HCT116 (cell line): ENCODE measurements around the gene TNIK. TPM values are rescaled to one million over a fixed set of nuclear protein-coding genes. Genes with fewer than 3 reads are reported as not detected.

Source experiments
- ATAC-seq: fragments of 200-7000 bp; cut with Tn5 transposase; 2 replicates; pipeline ENCODE4 v1.9.1; 2020; ENCODE audit warnings: mild to moderate bottlenecking, moderate library complexity
- BruUV-seq: library from RNA; stranded (reverse); fragments of 400-500 nt; replicated peaks from 2 replicates; lab custom pipeline; 2021; lab: Mats Ljungman, UMichigan
- CTCF ChIA-PET: fragments of 300-600 bp; sonication (Branson Sonifier 250); formaldehyde crosslinking; loops from one replicate; lab custom pipeline; 2021; ENCODE audit warnings: antibody characterized with exemption; lab: Charles Lee
- POLR2A ChIA-PET: fragments of 300-600, 350-600 bp; sonication (Branson Sonifier 250); formaldehyde crosslinking; loops from one replicate; lab custom pipeline; 2021; ENCODE audit warnings: antibody characterized with exemption; lab: Charles Lee
- RAD21 ChIA-PET, 2 experiments: fragments of 300-600 bp; sonication (Branson Sonifier 250); formaldehyde crosslinking; loops; one replicate each; lab custom pipeline; 2023; ENCODE audit warnings: low total read pairs in 2 of 2; ENCODE audit not compliant: uncharacterized antibody in 2 of 2, unreplicated experiment in 2 of 2, low non-redundant PET in 1 of 2; lab: Charles Lee
- DNase-seq: peaks from one replicate; pipeline ENCODE4 v3.0.0-alpha.2; 2010; ENCODE audit warnings: low read depth, low spot score
- H2AFZ ChIP-seq: fragments of 200-600 bp; shearing (Covaris generic), sonication (generic); 2 replicates; pipeline ENCODE4 v1.6.1; 2017; ENCODE audit warnings: low read depth, mixed run types, mixed read lengths, antibody characterized with exemption, low read length; ENCODE audit not compliant: poor library complexity, severe bottlenecking
- H3K27ac ChIP-seq: 2 replicates; pipeline ENCODE4 v1.5.1; 2012; ENCODE audit warnings: low read depth, low read length
- H3K27me3 ChIP-seq: fragments of 200-600 bp; sonication (generic); 2 replicates; pipeline ENCODE4 v1.6.1; 2016; ENCODE audit warnings: mixed run types, low read length, mixed read lengths; ENCODE audit not compliant: insufficient read depth
- H3K36me3 ChIP-seq, 2 experiments: fragments of 200-500 bp in 1 of 2; fragments of 200-600 bp in 1 of 2; sonication (Bioruptor generic) in 1 of 2; sonication (generic) in 1 of 2; 2 replicates each; pipeline versions ENCODE4 v1.5.1 to v1.6.1; 2014 to 2016; ENCODE audit warnings: low read length in 2 of 2, inconsistent platforms in 1 of 2, mixed read lengths in 1 of 2, mixed run types in 1 of 2; ENCODE audit not compliant: insufficient read depth in 2 of 2, control insufficient read depth in 1 of 2
- H3K4me1 ChIP-seq, 2 experiments: fragments of 200-600 bp in 1 of 2; sonication (generic) in 1 of 2; 2 replicates each; pipeline versions ENCODE4 v1.5.1 to v1.6.1; 2012 to 2017; ENCODE audit warnings: low read length in 2 of 2, inconsistent platforms in 1 of 2, mild to moderate bottlenecking in 1 of 2, mixed read lengths in 1 of 2, mixed run types in 1 of 2, moderate library complexity in 1 of 2; ENCODE audit not compliant: insufficient read depth in 2 of 2, control insufficient read depth in 1 of 2
- H3K4me2 ChIP-seq: fragments of 200-600 bp; sonication (generic); 2 replicates; pipeline ENCODE4 v1.6.1; 2017; ENCODE audit warnings: mixed run types, low read length, mixed read lengths
- H3K4me3 ChIP-seq, 2 experiments: fragments of 200-600 bp in 1 of 2; sonication (generic) in 1 of 2; replicated peaks in 1 of 2; 2 replicates each; pipeline ENCODE4 v1.5.1; 2011 to 2016; ENCODE audit warnings: low read length in 2 of 2, control low read depth in 1 of 2, low read depth in 1 of 2, mild to moderate bottlenecking in 1 of 2, mixed read lengths in 1 of 2, mixed run types in 1 of 2
- H3K79me2 ChIP-seq: fragments of 200-600 bp; sonication (generic); 2 replicates; pipeline ENCODE4 v1.6.1; 2017; ENCODE audit warnings: mild to moderate bottlenecking, mixed run types, low read length, moderate library complexity, mixed read lengths; ENCODE audit not compliant: insufficient read depth
- H3K9ac ChIP-seq: fragments of 200-600 bp; sonication (generic); 2 replicates; pipeline ENCODE4 v1.6.1; 2016; ENCODE audit warnings: low read length, mixed read lengths
- H3K9me2 ChIP-seq: fragments of 200-600 bp; sonication (generic), shearing (Covaris generic); 2 replicates; pipeline ENCODE4 v1.6.1; 2017; ENCODE audit warnings: mixed run types, mild to moderate bottlenecking, moderate library complexity; ENCODE audit not compliant: insufficient read depth
- H3K9me3 ChIP-seq, 2 experiments: fragments of 200-500 bp in 1 of 2; fragments of 200-600 bp in 1 of 2; sonication (Bioruptor generic) in 1 of 2; sonication (generic) in 1 of 2; 2 replicates each; pipeline ENCODE4 v1.6.1; 2014 to 2017; ENCODE audit warnings: low read length in 2 of 2, mixed read lengths in 2 of 2, inconsistent platforms in 1 of 2, low read depth in 1 of 2, mild to moderate bottlenecking in 1 of 2, mixed run types in 1 of 2, moderate library complexity in 1 of 2; ENCODE audit not compliant: control insufficient read depth in 1 of 2, insufficient read depth in 1 of 2
- H4K20me1 ChIP-seq: fragments of 200-600 bp; sonication (generic), shearing (Covaris generic); 2 replicates; pipeline ENCODE4 v1.6.1; 2017; ENCODE audit warnings: mixed run types, mild to moderate bottlenecking, moderate library complexity; ENCODE audit not compliant: insufficient read depth
- ATF3 ChIP-seq: IDR thresholded peaks from 2 replicates; pipeline ENCODE4 v1.6.1; 2012
- EZH2 ChIP-seq: fragments of 200-600 bp; sonication (generic); IDR thresholded peaks from 2 replicates; pipeline ENCODE4 v1.6.1; 2017; ENCODE audit warnings: antibody characterized with exemption, mixed run types
- EZH2phosphoT487 ChIP-seq: fragments of 200-600 bp; IDR thresholded peaks from 2 replicates; pipeline ENCODE4 v1.6.1; 2018; ENCODE audit warnings: antibody characterized with exemption, borderline replicate concordance
- JUND ChIP-seq: IDR thresholded peaks from 2 replicates; pipeline ENCODE4 v1.6.1; 2012
- MAX ChIP-seq: IDR thresholded peaks from 2 replicates; pipeline ENCODE4 v1.6.1; 2012
- POLR2AphosphoS5 ChIP-seq: IDR thresholded peaks from 2 replicates; pipeline ENCODE4 v1.6.1; 2011; ENCODE audit warnings: mild to moderate bottlenecking, low read depth, low read length, moderate library complexity
- RAD21 ChIP-seq: IDR thresholded peaks from 2 replicates; pipeline ENCODE4 v1.6.1; 2012; ENCODE audit warnings: low read depth, mild to moderate bottlenecking
- REST ChIP-seq: IDR thresholded peaks from 2 replicates; pipeline ENCODE4 v1.6.1; 2012; ENCODE audit warnings: low read depth
- SRF ChIP-seq: IDR thresholded peaks from 2 replicates; pipeline ENCODE4 v1.6.1; 2012; ENCODE audit warnings: low read depth
- TCF7L2 ChIP-seq: IDR thresholded peaks from 2 replicates; pipeline ENCODE4 v1.7.0; 2011; ENCODE audit warnings: borderline replicate concordance, inconsistent platforms; ENCODE audit not compliant: insufficient read depth, insufficient read length; ENCODE audit errors: extremely low read depth
- YY1 ChIP-seq: IDR thresholded peaks from 2 replicates; pipeline ENCODE4 v1.6.1; 2011; ENCODE audit warnings: low read length, low read depth, moderate library complexity, mild to moderate bottlenecking; ENCODE audit not compliant: insufficient replicate concordance; ENCODE audit errors: extremely low read depth
- ZBTB33 ChIP-seq: IDR thresholded peaks from 2 replicates; pipeline ENCODE4 v1.6.1; 2011; ENCODE audit warnings: mild to moderate bottlenecking, low read length, moderate library complexity; ENCODE audit not compliant: insufficient replicate concordance; ENCODE audit errors: extremely low read depth
- ZFX ChIP-seq: fragments of 450-650 bp; IDR thresholded peaks from 2 replicates; pipeline ENCODE4 v1.6.1; 2017
- intact Hi-C: fragments of 100-400 bp; cut with micrococcal nuclease; formaldehyde crosslinking; loops from 2 replicates; pipeline ENCODE4 v1.10.0; 2022
- total RNA-seq: library from RNA; stranded (reverse); gene quantifications from one replicate; pipeline ENCODE4 v1.2.1, GENCODE V29; 2021; ENCODE audit not compliant: unreplicated experiment

The TNIK gene
- total RNA-seq, 1 experiment from 2014 or later, result 24.1 TPM

- H3K79me2 ChIP-seq, result no peaks in the 10 kb centered on the region
- H3K4me3 ChIP-seq, result no peak overlapping the region
- no peak overlapping the region for H3K27ac ChIP-seq
- TF ChIP-seq SRF (peak; percentile 89), POLR2AphosphoS5 (no peak), ZFX (no peak), EZH2 (no peak), ZBTB33 (no peak), YY1 (no peak), MAX (no peak), RAD21 (no peak), EZH2phosphoT487 (no peak), JUND (no peak), REST (no peak), ATF3 (no peak), TCF7L2 (peak; percentile 56)
- intact Hi-C loops, result loop anchor here (5.0 kb wide), 1 partner anchor 275 kb away; no protein-coding TSS in a partner anchor
- ChIA-PET POLR2A (no interaction called here), RAD21 (no interaction called here), CTCF (no interaction called here)
- H3K9ac ChIP-seq, result no peak overlapping the region
- DNase-seq (no peak), ATAC-seq (no peak)
- no TSS peak for BruUV-seq
- H3K4me2 ChIP-seq, result peak overlapping the region; percentile 92; the same call in 1 of the 2 replicates
- H2AFZ ChIP-seq, result no peak overlapping the region
- peaks cover 12 to 30% of the 10 kb centered on the region in 2 experiments; a peak in 3 of 4 replicates for H3K4me1 ChIP-seq
- H3K9me3 ChIP-seq, result no peaks in the 10 kb centered on the region
- no peaks in the 10 kb centered on the region for H3K9me2 ChIP-seq
- H4K20me1 ChIP-seq, result no peaks in the 10 kb centered on the region
- H3K36me3 ChIP-seq, result no peaks in the 10 kb centered on the region
- H3K27me3 ChIP-seq, result no peaks in the 10 kb centered on the region
Observed at GRCh38 chr3:171462224-171462623, 2.0 kb upstream of the TNIK start.
